HG03045 (cell line): ENCODE results near the gene HECTD2.

Source experiments
- ATAC-seq: cut with Tn5 transposase; IDR thresholded peaks from one replicate; pipeline ENCODE4 v1.9.1; 2021; ENCODE audit warnings: mild to moderate bottlenecking, moderate library complexity; ENCODE audit not compliant: unreplicated experiment

HECTD2 gene

GRCh38 chr10:91465261-91465660, 55.1 kb downstream of the HECTD2 start:
- no peak for ATAC-seq

GRCh38 chr10:91467114-91467513, 57.0 kb downstream of the HECTD2 start:
- no peak for ATAC-seq

DNA sequence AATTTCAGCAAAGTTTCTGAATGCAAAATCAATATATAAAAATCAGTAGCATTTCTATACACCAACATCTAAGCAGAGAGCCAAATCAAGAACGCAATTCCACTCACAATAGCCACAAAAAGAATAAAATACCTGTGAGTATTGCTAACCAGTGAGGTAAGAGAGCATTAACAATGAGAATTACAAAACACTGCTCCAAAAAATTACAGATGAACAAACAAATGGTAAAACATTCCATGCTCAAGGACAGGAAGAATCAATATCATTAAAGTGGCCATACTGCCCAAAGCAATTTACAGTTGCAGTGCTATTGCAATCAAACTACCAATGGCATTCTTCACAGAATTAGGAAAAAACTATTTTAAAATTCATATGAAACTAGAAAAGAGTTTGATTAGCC, 61.5 kb downstream of the HECTD2 start:
- ATAC-seq, result no peak

GRCh38 chr10:91472911-91473310, 62.8 kb downstream of the HECTD2 start:
- no peak for ATAC-seq

GRCh38 chr10:91474009-91474408, 63.9 kb downstream of the HECTD2 start:
- ATAC-seq, result no peak

DNA sequence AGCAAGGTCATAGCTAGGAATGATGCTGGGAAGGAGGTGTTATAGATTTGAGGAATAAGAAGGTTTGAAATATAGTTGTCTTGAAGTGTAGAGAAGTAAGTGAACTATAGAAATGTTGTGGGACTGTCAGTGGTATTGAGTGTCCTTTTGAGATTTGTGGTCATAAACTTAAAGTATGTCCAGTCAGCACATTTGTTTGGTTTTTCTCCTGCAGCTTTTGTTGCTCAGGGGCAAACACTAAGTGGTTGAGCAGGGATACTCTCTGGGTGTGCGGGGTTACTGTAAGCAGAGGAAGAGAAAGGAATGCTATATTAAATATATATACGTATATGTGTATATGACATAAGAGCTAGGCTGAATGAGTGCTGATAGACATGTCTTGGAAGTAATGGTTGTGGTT, 67.1 kb downstream of the HECTD2 start:
- ATAC-seq, result no peak

GRCh38 chr10:91479583-91479982, 69.4 kb downstream of the HECTD2 start:
- ATAC-seq, result no peak

DNA sequence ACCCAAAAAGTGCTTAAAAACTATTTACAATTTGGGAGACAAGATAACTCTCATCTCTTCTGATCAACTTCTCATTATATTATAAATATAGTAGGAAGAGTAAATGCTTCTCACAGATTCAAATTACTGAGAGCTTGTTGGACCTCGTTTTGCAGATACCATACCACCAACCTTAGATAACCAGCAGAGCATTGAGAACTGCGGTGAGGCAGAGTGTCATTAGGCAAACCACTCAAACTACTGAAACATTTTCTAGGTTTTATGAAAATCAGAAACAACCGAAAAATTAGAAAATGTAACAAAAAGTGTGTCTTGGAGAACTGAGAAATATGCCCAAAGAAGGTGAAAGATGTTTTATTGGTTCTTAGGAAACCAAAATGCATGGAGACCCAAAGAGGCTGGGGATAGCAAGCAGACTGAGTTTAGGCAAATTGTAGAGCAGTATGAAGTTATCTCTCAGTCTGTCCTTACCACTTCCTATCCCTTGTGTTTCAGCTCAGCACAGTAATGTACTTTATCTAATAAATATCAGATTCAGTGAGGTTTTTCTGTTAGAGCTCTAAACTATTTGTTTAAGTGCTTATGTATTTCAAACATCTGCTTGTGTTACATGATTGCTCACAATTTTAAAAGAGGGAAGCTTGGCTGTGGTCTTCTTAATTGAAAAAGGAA, 77.9 kb downstream of the HECTD2 start:
- ATAC-seq, result no peak

GRCh38 chr10:91493313-91493712, 83.2 kb downstream of the HECTD2 start:
- ATAC-seq, result no peak

DNA sequence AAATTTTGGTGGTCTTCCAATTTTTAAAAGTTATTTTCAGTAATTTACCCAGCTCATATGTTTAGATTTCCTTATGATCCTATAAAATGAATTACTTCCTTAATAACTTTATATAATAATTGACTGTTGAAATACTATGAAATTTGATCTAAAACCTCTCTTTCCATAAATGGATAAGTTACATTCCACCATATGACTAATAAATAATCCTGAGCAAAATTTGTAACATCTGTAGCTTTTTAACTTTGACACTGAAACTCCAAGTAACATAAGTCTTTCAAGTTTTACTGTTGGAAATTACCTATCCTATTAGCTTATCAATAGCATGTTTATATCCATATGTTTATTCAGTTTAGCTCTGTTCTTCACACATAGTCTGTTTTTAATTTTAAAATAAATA, 85.3 kb downstream of the HECTD2 start:
- ATAC-seq, result no peak

DNA sequence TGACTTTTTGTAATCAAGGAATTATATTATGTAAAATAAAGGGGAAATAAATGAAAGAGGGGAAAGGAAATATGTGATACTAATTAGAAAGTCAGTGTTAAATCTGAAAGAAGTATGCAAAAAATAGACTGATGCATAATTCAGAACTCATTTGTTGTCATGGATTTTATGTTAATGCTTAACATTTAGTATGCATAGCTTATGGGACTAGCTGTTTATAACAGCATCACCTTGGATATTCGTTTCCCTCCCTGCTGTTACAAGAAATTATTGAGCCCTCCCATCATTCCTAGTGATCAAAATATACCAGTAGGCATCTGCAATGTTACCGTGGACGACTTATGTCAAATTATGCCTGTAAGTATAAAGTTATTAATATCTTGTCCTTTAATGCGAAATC, 85.9 kb downstream of the HECTD2 start:
- ATAC-seq, result no peak

GRCh38 chr10:91511549-91512330, 101.6 kb downstream of the HECTD2 start:
- ATAC-seq, result no peak

- ATAC-seq, result no peak
Measured at GRCh38 chr10:91512458-91512857, 102.3 kb downstream of the HECTD2 start.

DNA sequence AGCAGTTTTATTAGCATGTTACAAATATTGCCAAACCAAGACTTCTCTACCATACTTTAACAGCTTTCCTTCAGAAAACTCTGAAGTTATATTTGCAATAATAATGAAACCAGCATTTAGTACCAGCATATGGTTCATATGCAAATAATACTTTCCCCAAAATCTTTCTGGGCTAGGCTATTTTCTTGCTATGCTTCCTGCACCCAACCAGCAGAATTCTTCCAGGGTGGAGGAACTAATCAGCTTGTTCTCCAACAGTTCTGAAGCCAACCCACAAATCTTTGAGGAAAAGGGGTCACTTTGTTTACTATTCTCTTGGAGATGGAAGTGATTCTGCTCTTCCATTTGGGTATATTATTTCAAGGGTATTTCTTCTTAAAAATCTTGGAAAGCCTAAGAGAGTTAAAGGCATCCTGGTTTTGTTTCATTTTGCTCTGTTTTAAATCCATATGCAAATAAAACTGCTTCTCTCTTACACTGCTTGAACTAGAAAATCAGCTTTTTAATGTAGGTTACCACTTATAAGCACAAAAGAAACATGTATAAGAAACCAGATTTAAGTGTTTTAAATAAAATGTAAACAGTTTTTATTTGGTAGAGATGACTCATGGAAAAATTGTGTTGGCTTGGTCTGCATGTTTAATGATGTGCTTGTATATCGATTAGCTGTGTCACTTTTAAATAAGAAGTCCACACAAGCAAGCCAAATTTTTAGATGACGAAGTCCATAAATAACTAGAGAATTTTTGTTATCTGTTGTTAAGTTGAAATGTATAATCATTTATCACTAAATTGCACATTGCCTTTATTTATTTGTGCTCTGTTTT, 103.7 kb downstream of the HECTD2 start:
- no peak for ATAC-seq

DNA sequence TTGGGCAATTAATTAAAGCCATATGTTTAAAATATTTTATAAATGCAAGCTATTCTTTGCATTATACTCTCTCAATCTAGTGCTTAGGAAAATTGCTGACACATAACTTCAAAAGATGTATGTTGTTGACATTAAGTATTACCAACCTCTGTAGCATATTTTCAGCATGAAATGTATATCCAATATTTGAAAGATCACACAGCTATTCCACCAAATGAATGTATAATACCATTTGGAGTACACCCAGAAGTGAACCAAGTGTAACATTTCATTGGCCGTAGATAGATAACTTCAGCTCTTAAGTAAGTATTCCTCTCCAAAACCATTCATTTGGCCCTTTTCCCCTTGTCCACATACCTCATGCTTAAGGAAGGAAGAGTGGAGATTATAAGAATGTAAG, 104.6 kb downstream of the HECTD2 start:
- ATAC-seq, result no peak

DNA sequence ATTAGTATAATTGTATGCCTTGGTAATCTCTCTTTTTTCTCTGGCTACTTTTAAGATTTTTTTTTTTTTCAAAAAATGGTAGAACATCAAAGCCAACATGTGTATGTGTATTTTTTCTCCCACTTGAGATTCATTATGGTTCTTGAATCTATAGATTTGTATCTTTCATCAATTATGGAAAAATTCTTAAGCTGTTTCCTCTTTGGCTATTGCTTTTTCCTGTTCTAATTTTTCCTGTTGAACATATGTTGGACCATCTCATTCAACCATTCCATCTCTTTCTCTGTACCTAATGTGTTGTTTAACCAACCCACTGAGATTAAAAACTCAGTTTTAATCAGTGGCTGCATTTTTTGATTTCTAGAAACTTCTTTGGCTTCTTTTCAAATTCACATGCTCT, 107.2 kb downstream of the HECTD2 start:
- ATAC-seq, result no peak

GRCh38 chr10:91519899-91520514, 109.9 kb downstream of the HECTD2 start:
- no peak for ATAC-seq

DNA sequence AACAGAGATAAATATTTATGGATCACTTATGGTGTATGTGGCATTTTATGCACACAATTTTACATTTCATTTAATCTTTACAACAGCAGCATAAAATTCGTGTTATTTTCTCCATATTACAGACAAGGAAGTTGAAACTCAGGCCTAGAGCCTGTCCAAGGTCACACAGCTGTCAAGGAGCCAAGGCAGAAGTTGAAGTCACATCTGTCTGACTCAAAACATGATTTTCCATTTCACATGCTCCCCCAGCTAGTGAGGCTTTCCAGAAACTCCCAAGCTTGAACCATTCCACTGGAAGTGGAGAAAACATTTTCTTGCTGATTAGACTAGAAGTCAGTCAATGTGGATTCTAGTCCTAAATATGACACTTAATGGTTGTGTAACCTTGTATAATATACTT, 110.5 kb downstream of the HECTD2 start:
- ATAC-seq, result no peak

- ATAC-seq, result no peak
Measured at GRCh38 chr10:91521439-91521838, 111.3 kb downstream of the HECTD2 start.

DNA sequence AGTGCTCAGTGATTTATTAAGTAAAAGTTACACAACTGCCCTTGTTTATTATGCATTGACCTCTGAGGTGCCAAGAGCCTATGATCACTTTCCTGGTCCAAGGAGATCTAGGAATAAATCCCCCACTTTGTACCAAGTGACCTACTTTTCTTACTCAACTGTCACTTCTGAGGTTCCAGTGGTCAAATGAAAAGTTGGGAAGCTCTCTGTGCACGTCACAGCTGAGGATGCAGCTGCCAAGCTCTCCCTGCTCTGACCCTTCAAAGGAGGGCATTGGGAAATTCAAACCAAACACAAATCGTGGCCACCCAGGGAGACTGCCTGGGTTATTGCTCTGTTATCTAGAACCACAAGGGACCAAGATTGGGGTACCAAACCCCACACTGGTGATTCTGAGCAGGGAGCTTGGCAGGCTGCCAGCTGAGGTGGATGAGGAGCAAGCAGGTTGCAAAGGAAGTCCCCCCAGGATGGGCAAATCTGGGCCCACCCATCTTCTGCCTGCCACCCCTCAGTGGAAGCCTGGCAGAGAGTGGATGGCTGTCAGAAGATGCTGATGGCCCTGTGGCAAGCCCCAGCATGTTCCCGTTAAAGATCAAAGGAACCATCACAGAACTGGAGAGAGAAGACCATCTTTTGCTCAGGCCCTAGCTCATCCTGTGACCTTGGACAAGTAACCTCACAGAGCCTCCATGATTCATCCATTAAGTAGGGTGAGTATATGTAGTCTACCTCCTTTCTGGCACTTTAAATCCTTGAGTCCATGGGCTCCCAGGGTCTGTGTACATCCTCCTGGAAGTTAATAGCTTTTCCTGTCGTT, 116.0 kb downstream of the HECTD2 start:
- no peak for ATAC-seq
